ENCODE measurements around the gene DUSP23. TPM values are rescaled to one million over a fixed set of nuclear protein-coding genes. Genes with fewer than 3 reads are reported as not detected.

DUSP23 gene
- total RNA-seq, 1 donor from 2014 or later = 15.7 TPM

DNA sequence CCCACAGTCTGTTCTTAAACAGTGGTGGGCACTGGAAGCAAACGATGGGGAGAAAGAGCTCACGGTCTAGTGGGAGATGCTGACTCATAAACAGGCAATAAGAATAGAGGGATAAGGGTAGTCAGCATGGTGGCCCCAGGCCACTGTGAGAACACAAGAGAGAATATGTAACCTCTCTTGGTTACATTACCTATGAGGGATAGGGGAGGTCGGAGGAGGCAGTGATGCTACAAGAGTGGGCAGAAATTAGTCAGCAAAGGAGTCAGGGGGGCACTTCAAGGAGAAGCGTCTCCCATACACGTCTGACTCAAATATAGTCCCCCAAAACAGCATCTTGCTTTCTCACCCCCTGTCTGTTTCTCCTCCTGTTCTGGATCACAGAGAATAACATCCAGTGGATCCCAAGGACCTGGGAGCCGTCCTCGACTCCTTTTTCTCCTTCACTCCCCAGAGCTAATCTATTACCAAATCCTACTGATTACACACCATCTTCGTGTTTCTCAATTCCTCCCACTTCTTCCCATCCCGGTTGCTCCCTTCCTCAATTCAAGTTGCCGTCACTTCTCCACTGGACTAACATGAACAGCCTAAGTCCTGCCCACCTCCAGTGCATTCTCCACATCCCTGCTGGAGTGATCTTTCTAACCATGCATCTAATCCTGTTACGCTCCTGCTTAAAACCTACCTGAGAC, 48.0 kb downstream of the DUSP23 start:
- POLR2A ChIA-PET = interaction anchor here (0.6 kb wide), 1 partner anchor 18 kb away, joined by 5 read pairs; no protein-coding TSS in a partner anchor

DNA sequence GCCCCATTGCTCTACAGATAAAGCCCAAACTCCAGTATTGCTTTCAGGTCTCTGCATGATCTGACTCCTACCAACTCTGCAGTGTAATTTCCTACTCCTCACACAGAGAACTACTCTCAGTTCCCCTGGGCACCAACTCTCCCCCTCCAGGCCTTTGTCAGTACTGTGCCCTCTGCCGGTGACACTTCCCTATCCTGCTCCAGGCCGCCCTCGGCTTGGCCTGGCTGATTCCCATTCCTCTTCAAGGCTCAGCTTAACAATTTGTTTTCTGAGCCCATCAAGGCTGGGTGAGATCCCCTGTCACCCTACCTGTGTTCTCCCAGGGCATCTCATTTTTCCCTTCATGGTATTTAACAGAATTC, 48.5 kb downstream of the DUSP23 start:
- TF ChIP-seq, protein P1, sequence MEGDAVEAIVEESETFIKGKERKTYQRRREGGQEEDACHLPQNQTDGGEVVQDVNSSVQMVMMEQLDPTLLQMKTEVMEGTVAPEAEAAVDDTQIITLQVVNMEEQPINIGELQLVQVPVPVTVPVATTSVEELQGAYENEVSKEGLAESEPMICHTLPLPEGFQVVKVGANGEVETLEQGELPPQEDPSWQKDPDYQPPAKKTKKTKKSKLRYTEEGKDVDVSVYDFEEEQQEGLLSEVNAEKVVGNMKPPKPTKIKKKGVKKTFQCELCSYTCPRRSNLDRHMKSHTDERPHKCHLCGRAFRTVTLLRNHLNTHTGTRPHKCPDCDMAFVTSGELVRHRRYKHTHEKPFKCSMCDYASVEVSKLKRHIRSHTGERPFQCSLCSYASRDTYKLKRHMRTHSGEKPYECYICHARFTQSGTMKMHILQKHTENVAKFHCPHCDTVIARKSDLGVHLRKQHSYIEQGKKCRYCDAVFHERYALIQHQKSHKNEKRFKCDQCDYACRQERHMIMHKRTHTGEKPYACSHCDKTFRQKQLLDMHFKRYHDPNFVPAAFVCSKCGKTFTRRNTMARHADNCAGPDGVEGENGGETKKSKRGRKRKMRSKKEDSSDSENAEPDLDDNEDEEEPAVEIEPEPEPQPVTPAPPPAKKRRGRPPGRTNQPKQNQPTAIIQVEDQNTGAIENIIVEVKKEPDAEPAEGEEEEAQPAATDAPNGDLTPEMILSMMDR (IDR thresholded peaks at IDR 0.05) = no peak
- no peaks in the 10 kb centered on the region for H3K9me3 Mint-ChIP-seq
- H3K27me3 Mint-ChIP-seq = peaks cover 6% of the 10 kb centered on the region
- no peaks in the 10 kb centered on the region for H3K36me3 Mint-ChIP-seq (ENCODE audit: low read depth)
- DNase-seq (no peak), ATAC-seq (ENCODE audit: low read depth) (peak; percentile 94)
- ChIA-PET CTCF (interaction anchor here (0.6 to 1.0 kb wide), 3 partner anchors 21 to 177 kb away, joined by 3 to 4 read pairs (median 3); no protein-coding TSS in a partner anchor), POLR2A (interaction anchor here (0.6 kb wide), 1 partner anchor 19 kb away, joined by 5 read pairs; no protein-coding TSS in a partner anchor)
- peaks cover 15% of the 10 kb centered on the region for H3K4me1 Mint-ChIP-seq
- H3K4me3 Mint-ChIP-seq = no peak overlapping the region
- intact Hi-C loops (cut with micrococcal nuclease) = loop anchor here (2.0 to 10.0 kb wide), 2 partner anchors 62 to 246 kb away; partner anchors contain the start of gene KCNJ10
- H3K27ac Mint-ChIP-seq = peak overlapping the region; percentile 16

More for the DNA sequence above, 48.0 kb downstream of the DUSP23 start:
- no peak for ATAC-seq (ENCODE audit: low read depth)
- intact Hi-C loops (cut with micrococcal nuclease) = loop anchor here (2.0 to 10.0 kb wide), 2 partner anchors 62 to 246 kb away; partner anchors contain the start of gene KCNJ10
- Mint-ChIP-seq H3K36me3 (ENCODE audit: low read depth) (no peaks in the 10 kb centered on the region), H3K4me3 (no peak overlapping the region), H3K27ac (no peak overlapping the region), H3K4me1 (peaks cover 15% of the 10 kb centered on the region), H3K27me3 (peaks cover 8% of the 10 kb centered on the region), H3K9me3 (no peaks in the 10 kb centered on the region)
- CTCF ChIA-PET = interaction anchor here (0.9 kb wide), 1 partner anchor 63 kb away, joined by 3 read pairs; no protein-coding TSS in a partner anchor
- no peak for DNase-seq
- TF ChIP-seq, protein P1 (IDR thresholded peaks at IDR 0.05) = no peak

DNA sequence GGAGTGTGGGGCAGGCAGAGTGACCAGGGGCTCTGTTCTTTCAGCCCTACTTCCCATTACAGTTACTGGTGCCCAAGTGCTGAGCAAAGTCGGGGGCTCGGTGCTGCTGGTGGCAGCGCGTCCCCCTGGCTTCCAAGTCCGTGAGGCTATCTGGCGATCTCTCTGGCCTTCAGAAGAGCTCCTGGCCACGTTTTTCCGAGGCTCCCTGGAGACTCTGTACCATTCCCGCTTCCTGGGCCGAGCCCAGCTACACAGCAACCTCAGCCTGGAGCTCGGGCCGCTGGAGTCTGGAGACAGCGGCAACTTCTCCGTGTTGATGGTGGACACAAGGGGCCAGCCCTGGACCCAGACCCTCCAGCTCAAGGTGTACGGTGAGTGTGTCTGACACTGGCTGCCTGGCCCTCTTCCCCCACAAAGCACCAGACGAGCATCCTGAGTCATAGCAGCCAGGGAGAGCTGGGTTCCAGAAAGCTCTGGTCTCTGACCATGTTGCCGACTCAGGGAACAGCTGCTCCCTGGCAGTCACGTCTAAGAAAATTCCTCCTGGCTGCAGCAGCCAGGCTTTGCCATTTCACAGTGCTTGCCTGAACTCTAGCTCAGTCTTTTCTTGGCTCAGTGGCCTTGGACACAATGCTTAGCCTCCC, 49.2 kb downstream of the DUSP23 start:
- ChIA-PET POLR2A (no interaction called here), CTCF (interaction anchor here (0.6 to 1.2 kb wide), 4 partner anchors 20 to 176 kb away, joined by 3 to 4 read pairs (median 3); no protein-coding TSS in a partner anchor)
- H3K4me1 Mint-ChIP-seq = peaks cover 15% of the 10 kb centered on the region
- H3K9me3 Mint-ChIP-seq = no peaks in the 10 kb centered on the region
- no peaks in the 10 kb centered on the region for H3K36me3 Mint-ChIP-seq (ENCODE audit: low read depth)
- ATAC-seq (ENCODE audit: low read depth) = no peak
- TF ChIP-seq, protein P1 (IDR thresholded peaks at IDR 0.05) = no peak
- no peak overlapping the region for H3K27ac Mint-ChIP-seq
- H3K4me3 Mint-ChIP-seq = no peak overlapping the region
- intact Hi-C loops (cut with micrococcal nuclease) = loop anchor here (2.0 to 10.0 kb wide), 2 partner anchors 61 to 245 kb away; partner anchors contain the start of gene KCNJ10
- peaks cover 4% of the 10 kb centered on the region for H3K27me3 Mint-ChIP-seq
- no peak for DNase-seq

DNA sequence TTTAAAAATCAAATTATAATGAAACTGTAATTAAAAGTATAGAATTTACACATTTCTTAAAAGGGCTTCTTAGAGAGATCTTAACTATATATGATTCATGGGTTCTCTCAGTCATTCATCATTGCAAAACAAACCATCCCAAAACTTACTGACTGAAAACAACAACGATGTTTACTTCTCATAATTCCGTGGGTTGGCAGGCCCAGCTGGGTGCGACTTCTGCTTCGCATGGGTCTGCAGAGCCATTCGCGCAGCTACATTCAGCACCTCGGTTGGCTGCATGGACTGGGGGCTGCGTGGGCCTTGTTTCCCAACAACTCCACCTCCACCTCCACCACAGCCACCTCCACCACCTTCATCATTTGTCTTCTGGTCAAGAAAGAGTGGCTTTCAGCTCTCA, 50.0 kb downstream of the DUSP23 start:
- Mint-ChIP-seq H3K4me3 (no peak overlapping the region), H3K27ac (no peak overlapping the region), H3K27me3 (peaks cover 4% of the 10 kb centered on the region), H3K4me1 (peaks cover 15% of the 10 kb centered on the region), H3K9me3 (no peaks in the 10 kb centered on the region), H3K36me3 (ENCODE audit: low read depth) (no peaks in the 10 kb centered on the region)
- CTCF ChIA-PET = interaction anchor here (0.7 to 1.2 kb wide), 2 partner anchors 32 to 176 kb away, joined by 3 read pairs; no protein-coding TSS in a partner anchor
- ATAC-seq (ENCODE audit: low read depth) (no peak), DNase-seq (no peak)
- POLR2A ChIA-PET = no interaction called here
- intact Hi-C loops (cut with micrococcal nuclease) = no loop called here
- TF ChIP-seq, protein P1 (IDR thresholded peaks at IDR 0.05) = no peak

Data from activated B cell treated with CpG ODN at 0.5 μM for 24 hours (primary cell).